WTC11 (cell line): ENCODE results near the gene TRUB1.

Experiments
- CTCF ChIP-seq: fragments of 200-600 bp; IDR thresholded peaks from 2 replicates; pipeline ENCODE4 v1.8.0; 2022; ENCODE audit warnings: antibody characterized with exemption
- ZNF232 ChIP-seq: sonication (generic); formaldehyde crosslinking; IDR thresholded peaks from 2 replicates; pipeline ENCODE4 v1.8.0; 2022; ENCODE audit warnings: mild to moderate bottlenecking, missing genetic modification reagents
- ZNF263 ChIP-seq: sonication (generic); formaldehyde crosslinking; IDR thresholded peaks from 2 replicates; pipeline ENCODE4 v1.8.1; 2022; ENCODE audit warnings: low read depth, mild to moderate bottlenecking, moderate library complexity, missing genetic modification reagents
- TF ChIP-seq, protein P1 (sequence below): sonication (generic); formaldehyde crosslinking; IDR thresholded peaks from 2 replicates; pipeline ENCODE4 v1.8.0; 2023; ENCODE audit warnings: missing genetic modification reagents

DNA sequence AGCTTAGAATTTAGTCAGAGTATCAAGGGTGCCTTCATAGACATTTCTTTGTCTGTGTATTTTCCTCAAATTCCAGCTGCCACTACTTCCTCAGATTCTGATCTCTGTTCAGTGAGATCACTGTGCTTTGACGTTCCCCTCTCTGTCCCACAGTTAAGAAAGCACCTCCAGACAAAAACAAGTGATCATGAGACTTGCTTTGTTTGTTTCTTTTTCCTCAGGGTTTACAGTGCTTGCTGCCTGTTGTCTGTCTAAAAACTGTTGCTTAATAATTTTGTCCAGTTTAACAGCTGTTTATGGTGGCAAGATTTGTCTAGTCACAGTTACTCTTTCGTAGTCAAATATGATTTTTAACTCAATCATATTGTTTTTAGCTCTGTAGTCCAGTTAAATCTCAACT lies 29.1 kb downstream of the TRUB1 start:
- TF ChIP-seq ZNF232: no peak
- TF ChIP-seq CTCF: no peak
- TF ChIP-seq, protein P1, sequence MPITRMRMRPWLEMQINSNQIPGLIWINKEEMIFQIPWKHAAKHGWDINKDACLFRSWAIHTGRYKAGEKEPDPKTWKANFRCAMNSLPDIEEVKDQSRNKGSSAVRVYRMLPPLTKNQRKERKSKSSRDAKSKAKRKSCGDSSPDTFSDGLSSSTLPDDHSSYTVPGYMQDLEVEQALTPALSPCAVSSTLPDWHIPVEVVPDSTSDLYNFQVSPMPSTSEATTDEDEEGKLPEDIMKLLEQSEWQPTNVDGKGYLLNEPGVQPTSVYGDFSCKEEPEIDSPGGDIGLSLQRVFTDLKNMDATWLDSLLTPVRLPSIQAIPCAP: no peak
- no peak for TF ChIP-seq ZNF263 (CRISPR knock-in tag)
